K562 (cell line): ENCODE data around the gene ADM2. TPM values are rescaled to one million over a fixed set of nuclear protein-coding genes. Genes with fewer than 3 reads are reported as not detected.

ENCODE experiments used
- BRF2 ChIP-seq: IDR thresholded peaks from 3 replicates; pipeline ENCODE4 v1.6.1; 2011; ENCODE audit warnings: borderline replicate concordance, mild to moderate bottlenecking; ENCODE audit not compliant: insufficient read length, insufficient read depth
- CCAR2 ChIP-seq: fragments of 200-400 bp; formaldehyde crosslinking; IDR thresholded peaks from 2 replicates; pipeline ENCODE4 v1.6.1; 2017; ENCODE audit warnings: mild to moderate bottlenecking, low read depth, low read length
- CHD2 ChIP-seq: IDR thresholded peaks from 2 replicates; pipeline ENCODE4 v1.6.1; 2011; ENCODE audit warnings: low read depth, low read length
- DMBX1 ChIP-seq: fragments of 250-450 bp; sonication (Bioruptor Pico); IDR thresholded peaks from 2 replicates; pipeline ENCODE4 v1.8.0; 2022; ENCODE audit warnings: inconsistent platforms, mild to moderate bottlenecking, moderate library complexity, borderline replicate concordance
- MEF2D ChIP-seq: conservative IDR thresholded peaks from 2 replicates; pipeline ENCODE4 v1.6.1; 2016; ENCODE audit warnings: low read depth, missing genetic modification characterization, missing compliant biosample characterization
- MTA3 ChIP-seq: fragments of 450-650 bp; formaldehyde crosslinking; IDR thresholded peaks from 2 replicates; pipeline ENCODE4 v1.6.1; 2017; ENCODE audit warnings: mild to moderate bottlenecking, borderline replicate concordance
- USF1 ChIP-seq: sonication (generic); formaldehyde crosslinking; IDR thresholded peaks from 2 replicates; pipeline ENCODE4 v1.9.0; 2022; ENCODE audit warnings: mild to moderate bottlenecking, missing genetic modification reagents
- ZBTB40 ChIP-seq, 2 experiments: fragments of 450-650 bp in 1 of 2; sonication (generic) in 1 of 2; formaldehyde crosslinking in 1 of 2; IDR thresholded peaks; 2 replicates each; pipeline versions ENCODE4 v1.7.1 to v1.9.0; 2016 to 2022; ENCODE audit warnings: inconsistent platforms in 1 of 2, mild to moderate bottlenecking in 1 of 2, missing genetic modification reagents in 1 of 2
- polyA plus RNA-seq, 8 experiments: library from polyadenylated mRNA; depleted of rRNA in 4 of 8; stranded (reverse) in 5 of 8; unstranded in 3 of 8; fragments of >200 nt; fragmentation: Nextera tagmentation in 2 of 8; fragmentation: Illumina TruSeq in 1 of 8; extraction: Ambion mirVana in 2 of 8; extraction: Trizol in 1 of 8; gene quantifications; 2 replicates each; pipeline versions ENCODE4 v1.2.1 to v1.2.3, GENCODE V29; 2011 to 2014; ENCODE audit warnings: inconsistent platforms in 1 of 8, missing spikeins in 1 of 8
- total RNA-seq, 7 experiments: library from RNA; depleted of rRNA in 6 of 7; stranded (reverse); fragments of >200 nt in 6 of 7; fragmentation: Illumina TruSeq in 2 of 7; extraction: Trizol in 2 of 7; gene quantifications; 2 replicates each; pipeline versions ENCODE4 v1.2.1 to v1.2.3, GENCODE V29; 2011 to 2021; ENCODE audit warnings: low replicate concordance in 1 of 7
- TF ChIP-seq, protein P1 (sequence below): fragments of 450-650 bp; IDR thresholded peaks from 2 replicates; pipeline ENCODE4 v1.6.1; 2017; ENCODE audit warnings: antibody characterized with exemption, mild to moderate bottlenecking

Gene ADM2
- total and polyA plus RNA-seq, 9 of the 15 experiments (the other 6 are each of a cell fraction or from before 2014, with no cell fraction given), result 0.11 to 5.1 (median 0.38) TPM

DNA sequence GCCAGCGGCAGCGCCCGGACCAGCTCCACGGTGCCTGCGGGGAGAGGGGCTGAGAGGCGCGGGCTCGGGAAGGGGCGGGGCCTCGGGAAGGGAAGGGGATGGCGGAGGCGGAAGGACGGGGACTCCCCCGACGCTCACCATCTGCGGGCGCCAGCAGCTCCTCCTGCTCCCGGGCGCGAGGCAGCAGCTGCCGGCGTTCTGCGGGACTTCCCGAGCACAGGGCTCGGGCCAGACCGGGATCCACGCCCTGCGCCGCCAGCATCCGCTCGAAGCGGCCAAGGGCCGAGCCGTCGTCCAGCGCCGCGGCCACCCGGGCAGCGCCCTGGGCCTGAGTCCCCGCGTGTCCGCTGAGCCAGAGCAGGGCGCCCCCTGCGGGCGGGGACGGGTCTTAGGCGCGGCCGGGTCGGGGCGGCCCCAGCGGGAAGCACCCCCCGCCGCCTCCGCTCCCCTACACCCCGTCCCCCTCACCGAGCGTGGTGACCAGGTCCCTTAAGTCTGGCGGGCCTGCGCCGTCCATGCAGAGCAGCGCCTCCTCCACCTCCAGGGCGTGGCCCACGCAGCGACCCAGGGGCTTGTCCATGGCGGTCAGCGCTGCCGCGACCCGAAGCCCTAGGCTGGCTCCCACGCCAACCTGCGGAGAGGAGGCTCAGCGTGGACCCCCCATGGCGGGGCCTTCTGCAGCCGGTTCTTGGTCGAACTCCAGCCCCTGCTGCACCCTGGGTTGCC is 44.9 kb downstream of the ADM2 start (continued):
- TF ChIP-seq, protein P1, sequence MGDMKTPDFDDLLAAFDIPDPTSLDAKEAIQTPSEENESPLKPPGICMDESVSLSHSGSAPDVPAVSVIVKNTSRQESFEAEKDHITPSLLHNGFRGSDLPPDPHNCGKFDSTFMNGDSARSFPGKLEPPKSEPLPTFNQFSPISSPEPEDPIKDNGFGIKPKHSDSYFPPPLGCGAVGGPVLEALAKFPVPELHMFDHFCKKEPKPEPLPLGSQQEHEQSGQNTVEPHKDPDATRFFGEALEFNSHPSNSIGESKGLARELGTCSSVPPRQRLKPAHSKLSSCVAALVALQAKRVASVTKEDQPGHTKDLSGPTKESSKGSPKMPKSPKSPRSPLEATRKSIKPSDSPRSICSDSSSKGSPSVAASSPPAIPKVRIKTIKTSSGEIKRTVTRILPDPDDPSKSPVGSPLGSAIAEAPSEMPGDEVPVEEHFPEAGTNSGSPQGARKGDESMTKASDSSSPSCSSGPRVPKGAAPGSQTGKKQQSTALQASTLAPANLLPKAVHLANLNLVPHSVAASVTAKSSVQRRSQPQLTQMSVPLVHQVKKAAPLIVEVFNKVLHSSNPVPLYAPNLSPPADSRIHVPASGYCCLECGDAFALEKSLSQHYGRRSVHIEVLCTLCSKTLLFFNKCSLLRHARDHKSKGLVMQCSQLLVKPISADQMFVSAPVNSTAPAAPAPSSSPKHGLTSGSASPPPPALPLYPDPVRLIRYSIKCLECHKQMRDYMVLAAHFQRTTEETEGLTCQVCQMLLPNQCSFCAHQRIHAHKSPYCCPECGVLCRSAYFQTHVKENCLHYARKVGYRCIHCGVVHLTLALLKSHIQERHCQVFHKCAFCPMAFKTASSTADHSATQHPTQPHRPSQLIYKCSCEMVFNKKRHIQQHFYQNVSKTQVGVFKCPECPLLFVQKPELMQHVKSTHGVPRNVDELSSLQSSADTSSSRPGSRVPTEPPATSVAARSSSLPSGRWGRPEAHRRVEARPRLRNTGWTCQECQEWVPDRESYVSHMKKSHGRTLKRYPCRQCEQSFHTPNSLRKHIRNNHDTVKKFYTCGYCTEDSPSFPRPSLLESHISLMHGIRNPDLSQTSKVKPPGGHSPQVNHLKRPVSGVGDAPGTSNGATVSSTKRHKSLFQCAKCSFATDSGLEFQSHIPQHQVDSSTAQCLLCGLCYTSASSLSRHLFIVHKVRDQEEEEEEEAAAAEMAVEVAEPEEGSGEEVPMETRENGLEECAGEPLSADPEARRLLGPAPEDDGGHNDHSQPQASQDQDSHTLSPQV, result peak; percentile 86
- peak; percentile 14; the same call in 1 of the 2 replicates for TF ChIP-seq USF1 (CRISPR knock-in tag)
- no peak for TF ChIP-seq CHD2
- no peak for TF ChIP-seq ZBTB40 (IDR thresholded peaks at IDR 0.05)
- TF ChIP-seq ZBTB40 (CRISPR knock-in tag; IDR thresholded peaks at IDR 0.05), result no peak
- TF ChIP-seq BRF2, result no peak
- no peak for TF ChIP-seq MEF2D (tag)
- TF ChIP-seq DMBX1 (CRISPR knock-in tag), result 0 out of 2 replicates have a peak, but pooled peaks have one; percentile 36
- TF ChIP-seq CCAR2, result no peak
- TF ChIP-seq MTA3, result peak; percentile 60; the same call in 1 of the 2 replicates
